MCF 10A (cell line): ENCODE results near the gene SRSF11. TPM values are rescaled to one million over a fixed set of nuclear protein-coding genes. Genes with fewer than 3 reads are reported as not detected.

Source experiments
- BruUV-seq: library from RNA; stranded (reverse); fragments of 400-500 nt; replicated peaks from 2 replicates; lab custom pipeline; 2021; lab: Mats Ljungman, UMichigan
- CTCF ChIA-PET: fragments of 300-600 bp; sonication (Branson Sonifier 250); formaldehyde crosslinking; extraction: SDS; loops from one replicate; lab custom pipeline; 2021; ENCODE audit warnings: antibody characterized with exemption, inconsistent platforms; lab: Yijun Ruan, JAX
- POLR2A ChIA-PET: fragments of 300-600, 350-650 bp; sonication (Branson Sonifier 250); formaldehyde crosslinking; extraction: SDS; loops from one replicate; lab custom pipeline; 2020; ENCODE audit warnings: antibody characterized with exemption, inconsistent platforms; lab: Yijun Ruan, JAX
- DNase-seq: peaks from one replicate; pipeline ENCODE4 v3.0.0-alpha.2; 2018; ENCODE audit not compliant: unreplicated experiment
- H3K27ac Mint-ChIP-seq: one replicate; pipeline ENCODE4 v1.8.0; 2022; ENCODE audit warnings: mild to moderate bottlenecking, low read depth, mixed read lengths; ENCODE audit not compliant: unreplicated experiment
- H3K27me3 Mint-ChIP-seq: one replicate; pipeline ENCODE4 v1.8.0; 2022; ENCODE audit warnings: mixed read lengths; ENCODE audit not compliant: insufficient read depth, unreplicated experiment
- H3K36me3 Mint-ChIP-seq: one replicate; pipeline ENCODE4 v1.8.0; 2022; ENCODE audit warnings: mild to moderate bottlenecking, moderate library complexity, mixed read lengths; ENCODE audit not compliant: insufficient read depth, unreplicated experiment
- H3K4me1 Mint-ChIP-seq: one replicate; pipeline ENCODE4 v1.8.0; 2022; ENCODE audit warnings: mixed read lengths; ENCODE audit not compliant: insufficient read depth, unreplicated experiment
- H3K4me3 Mint-ChIP-seq: one replicate; pipeline ENCODE4 v1.8.0; 2022; ENCODE audit warnings: mild to moderate bottlenecking, moderate library complexity, mixed read lengths; ENCODE audit not compliant: unreplicated experiment
- H3K9me3 Mint-ChIP-seq: one replicate; pipeline ENCODE4 v1.8.0; 2022; ENCODE audit warnings: mixed read lengths; ENCODE audit not compliant: unreplicated experiment
- intact Hi-C: fragments of 100-400 bp; cut with micrococcal nuclease; formaldehyde crosslinking; loops from 2 replicates; pipeline ENCODE4 v1.14.1; 2022
- total RNA-seq: library from RNA; stranded (reverse); gene quantifications from 2 replicates; pipeline ENCODE4 v1.2.3, GENCODE V29; 2022
- TF ChIP-seq, protein P1 (sequence below): fragments of 200-600 bp; IDR thresholded peaks from one replicate; pipeline ENCODE4 v1.8.0; 2022; ENCODE audit warnings: antibody characterized with exemption, mild to moderate bottlenecking; ENCODE audit not compliant: unreplicated experiment

The SRSF11 gene
- total RNA-seq, 1 experiment from 2014 or later = 218 TPM

DNA sequence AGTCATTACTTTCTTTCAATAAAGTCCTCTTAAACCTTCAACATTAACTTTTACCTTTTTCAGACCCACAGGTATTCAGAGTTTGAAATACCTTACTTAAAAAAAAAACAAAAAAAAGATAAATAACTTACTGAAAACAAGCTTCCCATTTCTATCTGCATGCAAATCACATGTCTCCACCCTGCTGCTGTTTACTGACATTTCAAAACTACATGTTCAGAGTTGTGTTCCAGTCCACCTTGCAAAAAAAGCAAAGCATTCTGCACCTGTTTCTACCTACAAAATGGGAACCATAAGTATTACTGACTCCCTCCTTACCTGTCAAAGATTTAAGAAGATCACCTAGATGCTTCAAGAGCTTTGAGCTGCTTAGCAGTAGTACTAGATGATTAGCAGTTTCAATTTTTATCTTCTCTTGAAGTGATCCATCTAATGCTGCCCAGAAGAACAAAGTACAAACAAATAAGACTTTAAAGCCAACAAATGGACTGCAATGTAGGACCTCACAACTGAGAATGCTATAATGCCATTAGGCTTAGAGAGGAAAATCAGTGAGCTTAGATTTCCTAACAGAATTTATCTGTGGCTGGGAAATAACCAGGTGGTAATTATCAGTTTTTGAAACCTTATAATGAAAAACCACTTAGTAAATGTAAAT, 72.1 kb downstream of the SRSF11 start:
- no peak overlapping the region for H3K4me3 Mint-ChIP-seq
- no peaks in the 10 kb centered on the region for H3K27me3 Mint-ChIP-seq
- DNase-seq = no peak
- intact Hi-C loops = no loop called here
- TF ChIP-seq, protein P1, sequence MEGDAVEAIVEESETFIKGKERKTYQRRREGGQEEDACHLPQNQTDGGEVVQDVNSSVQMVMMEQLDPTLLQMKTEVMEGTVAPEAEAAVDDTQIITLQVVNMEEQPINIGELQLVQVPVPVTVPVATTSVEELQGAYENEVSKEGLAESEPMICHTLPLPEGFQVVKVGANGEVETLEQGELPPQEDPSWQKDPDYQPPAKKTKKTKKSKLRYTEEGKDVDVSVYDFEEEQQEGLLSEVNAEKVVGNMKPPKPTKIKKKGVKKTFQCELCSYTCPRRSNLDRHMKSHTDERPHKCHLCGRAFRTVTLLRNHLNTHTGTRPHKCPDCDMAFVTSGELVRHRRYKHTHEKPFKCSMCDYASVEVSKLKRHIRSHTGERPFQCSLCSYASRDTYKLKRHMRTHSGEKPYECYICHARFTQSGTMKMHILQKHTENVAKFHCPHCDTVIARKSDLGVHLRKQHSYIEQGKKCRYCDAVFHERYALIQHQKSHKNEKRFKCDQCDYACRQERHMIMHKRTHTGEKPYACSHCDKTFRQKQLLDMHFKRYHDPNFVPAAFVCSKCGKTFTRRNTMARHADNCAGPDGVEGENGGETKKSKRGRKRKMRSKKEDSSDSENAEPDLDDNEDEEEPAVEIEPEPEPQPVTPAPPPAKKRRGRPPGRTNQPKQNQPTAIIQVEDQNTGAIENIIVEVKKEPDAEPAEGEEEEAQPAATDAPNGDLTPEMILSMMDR = no peak
- peaks cover 52% of the 10 kb centered on the region for H3K36me3 Mint-ChIP-seq
- CTCF ChIA-PET = interaction anchor here (1.0 kb wide), 1 partner anchor 17 kb away, joined by 3 read pairs; no protein-coding TSS in a partner anchor
- POLR2A ChIA-PET = interaction anchor here (1.2 to 1.5 kb wide), 2 partner anchors 61 to 62 kb away, joined by 3 to 4 read pairs; partner anchors contain the start of gene ANKRD13C
- H3K9me3 Mint-ChIP-seq = no peaks in the 10 kb centered on the region
- H3K27ac Mint-ChIP-seq = no peak overlapping the region
- no TSS peak for BruUV-seq
- peaks cover 5% of the 10 kb centered on the region for H3K4me1 Mint-ChIP-seq

DNA sequence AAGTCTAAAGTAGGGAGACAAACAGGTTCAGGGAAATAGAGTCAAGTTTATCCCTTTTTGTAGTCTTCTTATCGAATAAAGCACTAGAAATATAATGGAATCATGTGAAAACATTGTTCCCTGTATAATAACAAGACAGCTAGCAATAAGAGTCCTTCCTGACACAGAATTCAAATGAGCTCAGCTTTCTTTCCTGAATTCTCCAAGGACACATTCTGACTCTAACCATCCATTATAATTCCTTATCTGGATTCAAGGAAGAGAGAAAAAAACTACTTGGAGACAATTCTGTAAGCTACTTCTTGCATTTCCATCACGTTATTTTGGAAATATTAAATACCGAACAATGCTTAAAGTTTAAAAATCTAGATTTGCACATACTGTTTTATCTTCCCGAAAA, 74.6 kb downstream of the SRSF11 start:
- Mint-ChIP-seq H3K4me1 (peaks cover 5% of the 10 kb centered on the region), H3K9me3 (no peaks in the 10 kb centered on the region), H3K36me3 (peaks cover 48% of the 10 kb centered on the region), H3K4me3 (no peak overlapping the region), H3K27ac (no peak overlapping the region), H3K27me3 (no peaks in the 10 kb centered on the region)
- no peak for DNase-seq
- ChIA-PET CTCF (no interaction called here), POLR2A (no interaction called here)
- intact Hi-C loops = no loop called here
- no TSS peak for BruUV-seq
- TF ChIP-seq, protein P1 = no peak

- H3K9me3 Mint-ChIP-seq = no peaks in the 10 kb centered on the region
- ChIA-PET POLR2A (no interaction called here), CTCF (interaction anchor here (0.6 kb wide), 1 partner anchor 206 kb away, joined by 4 read pairs; no protein-coding TSS in a partner anchor)
- H3K4me1 Mint-ChIP-seq = no peaks in the 10 kb centered on the region
- DNase-seq = no peak
- H3K27me3 Mint-ChIP-seq = no peaks in the 10 kb centered on the region
- peaks cover 45% of the 10 kb centered on the region for H3K36me3 Mint-ChIP-seq
- H3K4me3 Mint-ChIP-seq = no peak overlapping the region
- TF ChIP-seq, protein P1 = no peak
- intact Hi-C loops = no loop called here
- H3K27ac Mint-ChIP-seq = no peak overlapping the region
- no TSS peak for BruUV-seq
Measured at GRCh38 chr1:70299472-70299871, 78.3 kb downstream of the SRSF11 start.

Other genes with a start within 250 kb of the SRSF11 start
- gene LRRC40, start 15.8 kb upstream of the SRSF11 start, total RNA-seq = 14.7 and 14.9 TPM in 2 replicates
- 17.8 and 18.9 TPM in 2 replicates for gene ANKRD13C, start 133.3 kb downstream of the SRSF11 start, total RNA-seq
- gene CTH, start 189.9 kb downstream of the SRSF11 start, total RNA-seq = 3.4 TPM in 2 replicates